HepG2 (cell line): ENCODE data around the gene NOS1AP. TPM values are rescaled to one million over a fixed set of nuclear protein-coding genes. Genes with fewer than 3 reads are reported as not detected.

Experiments used
- ATAC-seq: fragments of 200-7000 bp; cut with Tn5 transposase; 3 replicates; pipeline ENCODE4 v1.9.1; 2020; ENCODE audit warnings: mild to moderate bottlenecking, moderate library complexity
- BruUV-seq: library from RNA; stranded (reverse); fragments of 400-500 nt; replicated peaks from 2 replicates; lab custom pipeline; 2021; lab: Mats Ljungman, UMichigan
- CTCF ChIA-PET: fragments of 300-600 bp; formaldehyde crosslinking; extraction: SDS; loops from one replicate; lab custom pipeline; 2021; ENCODE audit warnings: low total read pairs, inconsistent platforms, low intra/inter-chr PET ratio; lab: Yijun Ruan, JAX
- POLR2A ChIA-PET: fragments of 350-600 bp; sonication (Branson Sonifier 250); formaldehyde crosslinking; loops from one replicate; lab custom pipeline; 2020; ENCODE audit warnings: antibody characterized with exemption, inconsistent platforms; lab: Yijun Ruan, JAX
- DNase-seq: peaks from one replicate; pipeline ENCODE4 v3.0.0-alpha.2; 2015; ENCODE audit warnings: low spot score
- FAIRE-seq: peaks from 3 replicates; lab custom pipeline; 2011; peaks lifted over from hg19 to GRCh38; lab: Jason Lieb, UNC
- H2AFZ ChIP-seq: one replicate; pipeline ENCODE4 v1.6.1; 2011; ENCODE audit warnings: low read length, inconsistent platforms
- H3K27ac ChIP-seq: fragments of 300-600 bp; 3 replicates; pipeline ENCODE4 v1.8.0; 2011; ENCODE audit warnings: mixed run types, mild to moderate bottlenecking, mixed read lengths, low read length, inconsistent platforms; ENCODE audit not compliant: insufficient read depth; ENCODE audit errors: extremely low read length
- H3K27me3 ChIP-seq, 2 experiments: fragments of 200-600 bp in 1 of 2; 2 replicates in 1 of 2; 3 replicates in 1 of 2; pipeline versions ENCODE4 v1.6.0 to v1.8.0; 2011; ENCODE audit warnings: low read length in 2 of 2, mild to moderate bottlenecking in 2 of 2, moderate library complexity in 2 of 2, inconsistent platforms in 1 of 2; ENCODE audit not compliant: insufficient read depth in 2 of 2, control insufficient read depth in 1 of 2
- H3K36me3 ChIP-seq, 2 experiments: fragments of 200-600 bp in 1 of 2; replicated peaks in 1 of 2; 2 replicates in 1 of 2; 3 replicates in 1 of 2; pipeline versions ENCODE4 v1.5.1 to v1.8.0; 2011; ENCODE audit warnings: low read length in 2 of 2, inconsistent platforms in 1 of 2; ENCODE audit not compliant: insufficient read depth in 2 of 2, control insufficient read depth in 1 of 2
- H3K4me1 ChIP-seq: 2 replicates; pipeline ENCODE4 v1.5.1; 2012; ENCODE audit warnings: low read length, inconsistent platforms; ENCODE audit not compliant: insufficient read depth
- H3K4me2 ChIP-seq: 2 replicates; pipeline ENCODE4 v1.6.0; 2011; ENCODE audit warnings: low read depth, low read length, inconsistent platforms
- H3K4me3 ChIP-seq, 3 experiments: fragments of 200-600 bp in 1 of 3; sonication (generic), shearing (Covaris generic) in 1 of 3; replicated peaks in 1 of 3; 2 replicates each; pipeline ENCODE4 v1.5.1; 2011 to 2016; ENCODE audit warnings: low read length in 3 of 3, inconsistent platforms in 2 of 3, low read depth in 2 of 3, mild to moderate bottlenecking in 2 of 3, control low read depth in 1 of 3, mixed read lengths in 1 of 3; ENCODE audit not compliant: insufficient read depth in 1 of 3
- H3K79me2 ChIP-seq: one replicate; pipeline ENCODE4 v1.6.1; 2011; ENCODE audit warnings: low read length, inconsistent platforms; ENCODE audit not compliant: insufficient read depth
- H3K9ac ChIP-seq: 2 replicates; pipeline ENCODE4 v1.6.0; 2011; ENCODE audit warnings: mild to moderate bottlenecking, low read depth, low read length, inconsistent platforms; ENCODE audit not compliant: insufficient read depth
- H3K9me3 ChIP-seq: 2 replicates; pipeline ENCODE4 v1.5.1; 2012; ENCODE audit warnings: mild to moderate bottlenecking, low read length
- H4K20me1 ChIP-seq: 2 replicates; pipeline ENCODE4 v1.6.0; 2011; ENCODE audit warnings: inconsistent platforms, mild to moderate bottlenecking, low read length, moderate library complexity; ENCODE audit not compliant: insufficient read depth
- AGO2 ChIP-seq: fragments of 200-400 bp; formaldehyde crosslinking; optimal IDR thresholded peaks from 2 replicates; pipeline ENCODE3; 2017; ENCODE audit warnings: mild to moderate bottlenecking, low read depth, low read length, moderate library complexity
- DNMT3B ChIP-seq: conservative IDR thresholded peaks from 2 replicates; pipeline ENCODE4 v1.6.1; 2016; ENCODE audit warnings: missing biosample characterization, control low read depth
- HNRNPLL ChIP-seq: fragments of 200-400 bp; formaldehyde crosslinking; IDR thresholded peaks from 2 replicates; pipeline ENCODE4 v1.6.1; 2017; ENCODE audit warnings: mild to moderate bottlenecking, low read depth, low read length; ENCODE audit not compliant: poor library complexity, severe bottlenecking
- MAFG ChIP-seq: sonication (generic); formaldehyde crosslinking; IDR thresholded peaks from 2 replicates; pipeline ENCODE4 v1.5.1; 2020; ENCODE audit warnings: mild to moderate bottlenecking, missing genetic modification reagents
- MAZ ChIP-seq, 2 experiments: sonication (generic) in 1 of 2; formaldehyde crosslinking in 1 of 2; IDR thresholded peaks; 2 replicates each; pipeline versions ENCODE4 v1.5.0 to v1.6.1; 2012 to 2020; ENCODE audit warnings: low read depth in 2 of 2, mild to moderate bottlenecking in 2 of 2, borderline replicate concordance in 1 of 2, improper control_type of control experiment in 1 of 2, low read length in 1 of 2, missing genetic modification reagents in 1 of 2, moderate library complexity in 1 of 2
- SRY ChIP-seq: sonication (generic); formaldehyde crosslinking; IDR thresholded peaks from 2 replicates; pipeline ENCODE4 v1.8.0; 2022; ENCODE audit warnings: mild to moderate bottlenecking, missing genetic modification reagents
- ZFP37 ChIP-seq: sonication (generic); formaldehyde crosslinking; IDR thresholded peaks from 2 replicates; pipeline ENCODE4 v1.4.0; 2020; ENCODE audit warnings: missing genetic modification reagents, borderline replicate concordance
- ZFYVE20 ChIP-seq: sonication (generic); formaldehyde crosslinking; IDR thresholded peaks from 2 replicates; pipeline ENCODE4 v1.8.0; 2023; ENCODE audit warnings: low read depth, mild to moderate bottlenecking, moderate library complexity, missing genetic modification reagents, borderline replicate concordance
- ZNF160 ChIP-seq: sonication (generic); formaldehyde crosslinking; IDR thresholded peaks from 2 replicates; pipeline ENCODE4 v1.8.0; 2022; ENCODE audit warnings: mild to moderate bottlenecking, inconsistent platforms, missing genetic modification reagents
- ZNF18 ChIP-seq: sonication (generic); formaldehyde crosslinking; IDR thresholded peaks from 2 replicates; pipeline ENCODE4 v1.8.0; 2022; ENCODE audit warnings: mild to moderate bottlenecking, missing genetic modification reagents; ENCODE audit not compliant: insufficient replicate concordance
- in situ Hi-C: cut with HindIII; loops from 2 replicates; pipeline ENCODE4 v1.10.0; 2017; ENCODE audit warnings: low pct_unique_long_range_greater_than_20kb; ENCODE audit not compliant: extremely low pct_ligation_motif_present
- intact Hi-C: fragments of 100-400 bp; cut with micrococcal nuclease; formaldehyde crosslinking; loops from one replicate; pipeline ENCODE4 v1.10.0; 2022; ENCODE audit not compliant: unreplicated experiment
- polyA plus RNA-seq, 8 experiments: library from polyadenylated mRNA; depleted of rRNA in 3 of 8; stranded (reverse) in 7 of 8; unstranded in 1 of 8; fragments of >200 nt; fragmentation: Illumina TruSeq in 4 of 8; extraction: Trizol in 4 of 8; gene quantifications; 2 replicates each; pipeline versions ENCODE4 v1.2.1 to v1.2.3, GENCODE V29; 2011 to 2016; ENCODE audit warnings: low read depth in 4 of 8, missing spikeins in 1 of 8, mixed read lengths in 1 of 8; ENCODE audit not compliant: insufficient read depth in 1 of 8
- total RNA-seq, 5 experiments: library from RNA; depleted of rRNA; stranded (reverse); fragments of >200 nt; fragmentation: Illumina TruSeq; extraction: Trizol; gene quantifications; 2 replicates each; pipeline ENCODE4 v1.2.3, GENCODE V29; 2016; ENCODE audit warnings: low read depth in 1 of 5

The NOS1AP gene
- total and polyA plus RNA-seq, 2 of the 13 experiments (the other 11 are each of a cell fraction or from before 2014, with no cell fraction given), result 2.0 to 3.3 TPM

- Histone ChIP-seq H2AFZ (no peak overlapping the region), H3K4me2 (no peak overlapping the region), H3K9ac (no peak overlapping the region), H3K4me3 (no peak overlapping the region), H3K79me2 (no peaks in the 10 kb centered on the region), H3K27me3 (peaks cover 0 to 14% of the 10 kb centered on the region in 2 experiments; a peak in 2 of 5 replicates), H3K27ac (no peak overlapping the region), H3K4me1 (no peaks in the 10 kb centered on the region), H3K36me3 (no peaks in the 10 kb centered on the region), H4K20me1 (no peaks in the 10 kb centered on the region), H3K9me3 (no peaks in the 10 kb centered on the region)
- intact Hi-C loops, result no loop called here
- no TSS peak for BruUV-seq
- no peak for FAIRE-seq
- no peak for ATAC-seq
- TF ChIP-seq ZNF160 (no peak), MAZ (IDR thresholded peaks at IDR 0.05; ENCODE audit: borderline replicate concordance, low read depth, low read length) (no peak), MAZ (CRISPR knock-in tag; IDR thresholded peaks at IDR 0.05; ENCODE audit: low read depth) (no peak), SRY (CRISPR knock-in tag) (no peak), DNMT3B (no peak), ZNF18 (no peak), ZFYVE20 (CRISPR knock-in tag) (no peak), ZFP37 (no peak), HNRNPLL (no peak), MAFG (CRISPR knock-in tag) (no peak), AGO2 (no peak)
- in situ Hi-C loops, result no loop called here
- DNase-seq, result no peak
- POLR2A ChIA-PET, result no interaction called here
- CTCF ChIA-PET, result no interaction called here
Observed at GRCh38 chr1:162416215-162416614, 346.7 kb downstream of the NOS1AP start.
